ENCODE data around the gene EXD3.
"Not testable (repeated sequence)": the region's sequence is repeated elsewhere in the genome, so short reads cannot be mapped to it uniquely, and the experiment has no call there.

EXD3 gene

GRCh38 chr9:137266585-137267453 lies 156.1 kb downstream of the EXD3 start:
- no peak for DNase-seq

- no peak for DNase-seq
Observed at GRCh38 chr9:137266162-137266527, 156.8 kb downstream of the EXD3 start.

GRCh38 chr9:137265496-137266161 lies 157.3 kb downstream of the EXD3 start:
- no peak for DNase-seq

- no peak for DNase-seq
Observed at GRCh38 chr9:137264067-137264466, 158.9 kb downstream of the EXD3 start.

GRCh38 chr9:137263506-137263905 lies 159.5 kb downstream of the EXD3 start:
- DNase-seq, result no peak

GRCh38 chr9:137262909-137263285 lies 160.1 kb downstream of the EXD3 start:
- no peak for DNase-seq

GRCh38 chr9:137262173-137262908 lies 160.6 kb downstream of the EXD3 start:
- not testable (repeated sequence) for DNase-seq
